Measurements from ENCODE around the gene VPS4A. TPM values are rescaled to one million over a fixed set of nuclear protein-coding genes. Genes with fewer than 3 reads are reported as not detected.
A peak's percentile ranks its signal among the peaks of the same experiment; 100 is the strongest.

VPS4A gene
- total and polyA plus RNA-seq, 11 donors: 24.8 to 47.0 (median 29.6) TPM

DNA sequence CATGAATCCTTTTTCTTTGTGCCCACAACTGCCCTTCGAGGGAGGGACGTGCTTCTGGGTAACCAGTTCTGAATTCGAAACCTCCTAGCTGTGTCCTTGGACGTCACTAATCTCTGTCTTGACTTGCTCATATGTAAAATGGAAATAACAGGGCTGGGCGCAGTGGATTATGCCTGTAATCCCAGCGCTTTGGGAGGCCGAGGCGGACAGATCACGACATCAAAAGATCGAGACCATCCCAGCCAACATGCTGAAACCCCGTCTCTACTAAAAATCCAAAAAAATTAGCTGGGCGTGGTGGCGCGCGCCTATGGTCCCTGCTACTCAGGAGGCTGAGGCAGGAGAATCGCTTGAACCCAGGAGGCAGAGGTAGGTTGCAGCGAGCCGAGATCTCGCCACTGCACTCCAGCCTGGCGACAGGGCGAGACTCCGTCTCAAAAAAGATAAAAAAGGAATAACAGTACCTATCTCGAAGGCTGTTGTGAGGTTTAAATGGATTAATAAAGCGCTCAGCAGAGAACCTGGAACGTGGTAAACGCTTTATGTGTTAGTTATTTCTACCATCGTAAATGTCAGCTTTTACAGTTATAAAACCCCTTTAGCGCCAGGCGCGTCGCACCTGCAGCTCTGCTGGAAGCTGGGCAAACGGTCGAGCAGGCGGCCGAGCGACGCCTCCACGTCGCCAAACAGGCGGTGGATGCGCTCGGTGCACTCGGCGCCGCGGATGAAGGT lies 27.6 kb downstream of the VPS4A start:
- Histone ChIP-seq H3K27ac (peak overlapping the region; percentile 28 to 96 (median 92)), H3K4me3 (peak overlapping the region; percentile 69 to 100 (median 88)), H3K27me3 (no peaks in the 10 kb centered on the region), H3K36me3 (peaks cover 0 to 67% (median 56%) of the 10 kb centered on the region in 9 donors), H3K4me1 (peaks cover 7 to 33% (median 26%) of the 10 kb centered on the region in 12 donors), H3K9me3 (no peaks in the 10 kb centered on the region)
- TF ChIP-seq, protein P1, sequence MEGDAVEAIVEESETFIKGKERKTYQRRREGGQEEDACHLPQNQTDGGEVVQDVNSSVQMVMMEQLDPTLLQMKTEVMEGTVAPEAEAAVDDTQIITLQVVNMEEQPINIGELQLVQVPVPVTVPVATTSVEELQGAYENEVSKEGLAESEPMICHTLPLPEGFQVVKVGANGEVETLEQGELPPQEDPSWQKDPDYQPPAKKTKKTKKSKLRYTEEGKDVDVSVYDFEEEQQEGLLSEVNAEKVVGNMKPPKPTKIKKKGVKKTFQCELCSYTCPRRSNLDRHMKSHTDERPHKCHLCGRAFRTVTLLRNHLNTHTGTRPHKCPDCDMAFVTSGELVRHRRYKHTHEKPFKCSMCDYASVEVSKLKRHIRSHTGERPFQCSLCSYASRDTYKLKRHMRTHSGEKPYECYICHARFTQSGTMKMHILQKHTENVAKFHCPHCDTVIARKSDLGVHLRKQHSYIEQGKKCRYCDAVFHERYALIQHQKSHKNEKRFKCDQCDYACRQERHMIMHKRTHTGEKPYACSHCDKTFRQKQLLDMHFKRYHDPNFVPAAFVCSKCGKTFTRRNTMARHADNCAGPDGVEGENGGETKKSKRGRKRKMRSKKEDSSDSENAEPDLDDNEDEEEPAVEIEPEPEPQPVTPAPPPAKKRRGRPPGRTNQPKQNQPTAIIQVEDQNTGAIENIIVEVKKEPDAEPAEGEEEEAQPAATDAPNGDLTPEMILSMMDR (IDR thresholded peaks at IDR 0.05): no peak
- TF ChIP-seq POLR2A (IDR thresholded peaks at IDR 0.05): no peak
- intact Hi-C loops (cut with DNase I): loop anchor here in 2 of 10 donors (1.0 to 2.0 kb wide), 2 partner anchors 8 to 28 kb away; partner anchors contain the start of genes PDF (in 1 of the 2) and VPS4A (in 1 of the 2)
- 18 to 31% (median 22%) methylated on average over 33 to 46 of the region's 46 CpGs for WGBS, 4 donors
- ATAC-seq (no peak), DNase-seq (peak in 1 of 5 donors; percentile 17)

DNA sequence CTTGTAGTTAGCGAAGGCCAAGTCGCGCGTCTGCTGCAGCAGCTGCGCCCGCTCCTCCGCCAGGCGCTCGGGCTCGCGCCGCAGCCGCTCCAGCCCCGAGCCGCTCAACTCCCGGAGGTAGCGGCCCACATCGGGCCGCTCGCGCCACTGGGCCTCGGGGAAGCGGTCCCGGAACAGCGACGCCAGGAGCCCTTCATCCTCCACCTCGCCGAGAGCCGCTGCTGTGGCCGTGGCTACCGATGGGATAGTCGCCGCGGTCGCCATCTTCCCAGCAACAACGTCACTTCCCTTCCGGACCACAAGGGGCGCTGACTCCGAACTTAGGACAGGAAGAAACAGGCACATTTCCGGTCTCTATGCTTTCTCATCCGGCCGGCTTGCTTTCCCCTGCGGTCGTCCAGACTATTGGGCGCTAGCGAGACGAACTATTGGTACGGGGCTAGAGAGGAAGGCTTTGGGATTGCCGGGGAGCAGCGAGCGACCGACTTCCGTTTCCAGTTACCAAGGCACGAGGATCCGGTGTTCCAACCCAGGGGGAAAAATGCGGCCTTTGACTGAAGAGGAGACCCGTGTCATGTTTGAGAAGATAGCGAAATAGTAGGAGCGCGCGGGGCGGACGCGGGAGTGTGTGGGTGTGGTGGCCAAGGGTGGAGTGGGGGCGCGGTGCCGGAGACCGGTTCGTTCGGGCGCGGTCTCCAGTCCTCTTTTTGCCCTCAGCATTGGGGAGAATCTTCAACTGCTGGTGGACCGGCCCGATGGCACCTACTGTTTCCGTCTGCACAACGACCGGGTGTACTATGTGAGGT lies 28.3 kb downstream of the VPS4A start, which contains the start of the genes COG8 and NIP7:
TSS of gene COG8 (minus strand) at position 276 of the 806 bp plus-strand sequence. CDS start at position 264, 12 bp downstream.
TSS of gene NIP7 (plus strand) at position 484 of the 806 bp plus-strand sequence. CDS start at position 542, 58 bp downstream.
- WGBS, 4 donors: 0 to 1% (median 0%) methylated on average over 38 to 77 of the region's 77 CpGs
- Histone ChIP-seq H3K4me1 (peaks cover 7 to 33% (median 24%) of the 10 kb centered on the region in 12 donors), H3K36me3 (peaks cover 0 to 66% (median 53%) of the 10 kb centered on the region in 9 donors), H3K27me3 (no peaks in the 10 kb centered on the region), H3K4me3 (peak within 1 kb of the TSS; percentile 69 to 100 (median 88)), H3K27ac (peak within 1 kb of the TSS; percentile 28 to 96 (median 92)), H3K9me3 (no peaks in the 10 kb centered on the region)
- intact Hi-C loops (cut with DNase I): loop anchor here in 2 of 10 donors (1.0 to 2.0 kb wide), 2 partner anchors 9 to 29 kb away; partner anchors contain the start of genes PDF (in 1 of the 2) and VPS4A (in 1 of the 2)
- DNase-seq: peak; percentile 94 to 96 (median 96)
- TF ChIP-seq, protein P1 (IDR thresholded peaks at IDR 0.05): peak; percentile 79 to 93 (median 86)
- peak in 1 of 2 donors; percentile 52 for TF ChIP-seq POLR2A (IDR thresholded peaks at IDR 0.05)
- peak; percentile 98 to 100 (median 99) for ATAC-seq

DNA sequence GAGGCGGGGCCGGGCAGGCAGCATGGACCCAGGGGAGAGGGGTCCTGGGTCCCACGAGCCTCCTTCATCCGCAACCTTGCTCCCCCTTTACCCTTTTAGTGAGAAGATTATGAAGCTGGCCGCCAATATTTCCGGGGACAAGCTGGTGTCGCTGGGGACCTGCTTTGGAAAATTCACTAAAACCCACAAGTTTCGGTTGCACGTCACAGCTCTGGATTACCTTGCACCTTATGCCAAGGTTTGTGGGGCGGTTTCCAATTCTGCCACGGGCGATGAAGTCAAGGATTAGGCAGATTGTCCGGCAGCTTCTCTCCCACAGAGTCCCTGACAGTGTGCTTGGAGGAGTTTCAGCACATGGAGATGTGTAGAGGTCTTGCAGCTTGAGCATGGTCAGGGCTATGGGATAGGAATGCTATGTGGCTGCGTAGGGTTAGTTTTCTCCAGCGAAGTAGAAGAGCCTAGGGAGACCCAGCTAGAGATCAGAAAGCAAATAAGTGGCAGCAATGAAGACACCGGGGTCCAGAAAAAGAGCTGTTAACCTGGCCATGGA lies 29.0 kb downstream of the VPS4A start:
- H3K27ac ChIP-seq: peak overlapping the region in 11 of 12 donors; percentile 80 to 96 (median 92)
- ATAC-seq (peak in 1 of 4 donors; percentile 5), DNase-seq (no peak)
- peak overlapping the region; percentile 69 to 100 (median 88) for H3K4me3 ChIP-seq
- peaks cover 0 to 62% (median 51%) of the 10 kb centered on the region in 9 donors for H3K36me3 ChIP-seq
- intact Hi-C loops (cut with DNase I): no loop called here
- peaks cover 7 to 33% (median 24%) of the 10 kb centered on the region in 12 donors for H3K4me1 ChIP-seq
- TF ChIP-seq, protein P1 (IDR thresholded peaks at IDR 0.05): no peak
- TF ChIP-seq POLR2A (IDR thresholded peaks at IDR 0.05): no peak
- H3K9me3 ChIP-seq: no peaks in the 10 kb centered on the region
- no peaks in the 10 kb centered on the region for H3K27me3 ChIP-seq
- 8 to 13% (median 10%) methylated on average over 12 to 16 of the region's 16 CpGs for WGBS, 4 donors

Data from heart left ventricle (tissue), 16 donors.